Renal cortical epithelial cell (primary cell): ENCODE measurements around the gene FANCD2. TPM values are rescaled to one million over a fixed set of nuclear protein-coding genes. Genes with fewer than 3 reads are reported as not detected.
"Not testable (repeated sequence)": the region's sequence is repeated elsewhere in the genome, so short reads cannot be mapped to it uniquely, and the experiment has no call there.

ENCODE experiments used
- DNase-seq: peaks from one replicate; pipeline ENCODE4 v3.0.0-alpha.2; 2011; ENCODE audit warnings: low read depth
- total RNA-seq: library from RNA; depleted of rRNA; stranded (reverse); fragments of >200 nt; gene quantifications from 2 replicates; pipeline ENCODE4 v1.2.3, GENCODE V29; 2014

The FANCD2 gene
- total RNA-seq = 7.3 and 16.7 TPM in 2 replicates

DNA sequence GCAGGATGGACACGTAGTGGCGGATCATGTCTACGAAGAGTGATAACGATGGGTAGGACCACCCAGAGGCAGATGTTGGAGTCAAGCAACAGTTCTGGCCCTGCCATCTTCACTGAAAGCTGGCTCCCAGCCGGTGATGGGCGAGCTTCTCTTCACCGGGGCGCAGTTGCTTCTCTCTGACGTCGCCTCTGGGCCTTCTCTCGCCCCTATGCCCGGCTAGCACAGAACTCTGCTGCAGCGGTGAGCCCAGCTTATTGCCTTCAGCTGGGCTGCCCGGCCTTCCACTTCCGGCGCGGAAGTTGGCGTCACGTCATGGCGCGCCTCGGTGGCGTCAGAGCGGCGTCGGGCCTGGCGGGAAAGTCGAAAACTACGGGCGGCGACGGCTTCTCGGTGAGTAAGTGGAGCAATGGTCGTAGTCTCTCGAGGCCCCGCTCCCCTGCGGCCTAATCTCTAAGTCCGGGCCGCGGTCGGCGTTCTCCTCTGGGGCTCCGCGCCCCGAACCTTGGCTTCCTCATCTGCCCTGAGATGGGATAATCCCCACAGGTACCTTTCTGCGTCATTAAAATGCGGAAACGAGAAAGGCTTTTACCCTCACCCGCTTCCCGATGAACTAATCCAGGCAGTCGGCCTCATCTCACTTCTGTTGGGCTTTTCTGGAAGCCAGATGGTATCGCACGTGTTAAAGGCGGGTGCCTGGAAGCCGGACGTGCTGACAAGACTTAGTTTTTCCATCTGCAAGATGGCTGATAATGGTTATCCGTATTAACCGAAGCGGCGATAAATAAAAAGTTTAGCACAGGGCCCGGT, at the start of gene FANCD2:
Gene FANCD2 (plus strand): TSS at position 354 of the 807 bp plus-strand sequence. CDS start 2,221 bp downstream, outside the sequence.
- DNase-seq = peak; percentile 66

DNA sequence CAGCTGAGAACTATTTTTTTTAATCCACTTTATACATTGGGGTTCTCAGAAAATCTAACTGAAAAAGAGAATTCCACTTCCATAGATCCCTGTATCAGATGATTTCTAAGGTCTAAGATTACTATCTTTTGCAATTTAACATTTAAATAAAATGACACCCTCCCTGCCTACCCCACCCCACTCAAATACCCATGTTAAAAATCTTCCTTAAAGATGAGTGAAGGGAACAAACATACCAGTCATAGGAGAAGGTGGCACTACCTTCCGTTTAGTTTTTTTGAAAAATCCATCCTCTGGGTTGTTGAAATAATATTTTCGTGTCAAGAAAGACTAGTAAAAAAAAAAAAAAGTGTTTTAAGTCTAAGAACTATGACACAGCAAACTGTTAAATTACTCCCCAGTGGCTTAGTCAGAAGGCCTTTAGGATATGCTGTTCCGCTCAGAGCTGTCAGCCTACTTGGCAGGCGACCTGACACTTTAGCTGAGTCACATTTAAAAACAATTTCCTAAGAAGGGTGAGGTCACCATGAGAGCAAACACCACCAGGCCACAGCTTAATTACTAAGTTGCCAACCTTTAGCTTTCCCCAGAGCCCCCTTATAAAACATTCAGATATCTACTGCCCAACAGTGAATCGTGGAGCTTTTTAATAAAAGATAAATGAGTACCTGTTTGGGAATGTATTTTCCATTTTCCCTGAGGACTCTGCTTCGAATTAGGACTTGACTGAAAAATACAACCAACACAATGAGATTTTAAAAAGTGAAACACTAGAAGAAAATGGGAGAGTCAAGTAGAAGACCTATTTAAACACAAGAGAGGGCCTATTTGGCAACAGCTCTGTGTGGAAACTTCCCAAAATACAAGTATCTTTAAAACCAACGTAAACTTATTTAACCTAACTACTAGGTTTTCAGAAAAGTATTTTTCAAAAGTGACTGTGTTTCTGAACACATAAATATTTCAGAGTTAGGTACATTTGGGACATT, 49.2 kb upstream of the FANCD2 start:
- peak; percentile 99 for DNase-seq

DNA sequence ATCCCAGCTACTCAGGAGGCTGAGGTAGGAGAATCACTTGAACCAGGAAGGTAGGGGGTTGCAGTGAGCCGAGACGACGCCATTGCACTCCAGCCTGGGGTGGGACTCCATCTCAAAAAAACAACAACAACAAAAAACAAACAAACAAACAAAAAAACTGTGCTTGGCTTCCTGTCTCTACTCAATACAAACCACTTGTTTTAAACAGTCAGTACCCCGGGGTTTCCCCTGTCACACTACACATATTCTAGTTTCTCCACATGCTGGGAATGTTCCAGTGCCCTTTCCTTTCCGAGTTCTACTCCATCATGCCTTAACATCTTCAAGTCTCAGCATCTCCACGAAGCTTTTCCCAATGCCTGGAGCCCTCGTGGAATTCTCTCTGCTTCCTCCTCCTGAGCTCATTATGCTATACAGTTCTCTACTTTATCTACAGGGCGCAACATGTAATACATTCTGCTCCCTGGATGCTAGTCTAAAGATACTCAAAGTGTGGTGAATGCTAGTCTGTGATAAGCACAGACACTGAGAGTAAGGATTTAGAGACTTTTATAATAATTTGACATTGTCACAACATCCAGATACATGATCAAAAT, 47.4 kb upstream of the FANCD2 start:
- DNase-seq = no peak

DNA sequence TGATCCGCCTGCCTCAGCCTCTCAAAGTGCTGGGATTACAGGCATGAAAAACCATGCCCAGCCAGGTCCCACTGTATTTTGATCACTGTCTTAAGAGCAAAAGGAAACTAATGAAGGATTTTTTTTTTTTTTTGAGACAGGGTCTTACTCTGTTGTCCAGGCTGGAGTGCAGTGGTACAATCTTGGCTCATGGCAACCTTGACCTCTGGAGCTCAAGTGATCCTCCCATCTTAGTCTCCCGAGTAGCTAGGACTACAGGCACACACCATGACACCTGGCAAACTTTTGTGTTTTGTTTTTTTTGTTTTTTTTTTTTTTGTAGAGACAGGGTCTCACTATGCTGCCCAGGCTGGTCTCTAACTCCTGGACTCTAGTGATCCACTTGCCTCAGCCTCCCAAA, 46.0 kb upstream of the FANCD2 start:
- DNase-seq = no peak

DNA sequence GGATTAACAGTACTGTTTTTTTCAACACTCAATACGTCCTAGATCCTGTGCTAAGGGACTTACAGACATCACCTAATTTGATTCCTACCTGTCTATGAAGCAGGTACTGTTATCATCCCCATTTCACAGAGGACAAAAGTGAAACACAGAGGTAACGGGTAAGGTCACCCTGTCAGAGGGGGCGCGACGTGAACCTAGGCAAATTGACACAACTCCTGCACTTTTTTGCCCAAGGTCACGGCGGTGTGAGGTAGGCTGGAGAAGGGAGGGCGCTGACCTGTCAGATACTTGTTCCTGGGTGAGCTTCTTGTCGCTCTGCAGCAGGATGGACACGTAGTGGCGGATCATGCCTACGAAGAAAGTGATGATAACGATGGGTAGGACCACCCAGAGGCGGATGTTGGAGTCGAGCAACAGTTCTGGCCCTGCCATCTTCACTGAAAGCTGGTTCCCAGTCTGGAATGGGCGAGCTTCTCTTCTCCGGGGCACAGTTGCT, 40.0 kb upstream of the FANCD2 start:
- no peak for DNase-seq

DNA sequence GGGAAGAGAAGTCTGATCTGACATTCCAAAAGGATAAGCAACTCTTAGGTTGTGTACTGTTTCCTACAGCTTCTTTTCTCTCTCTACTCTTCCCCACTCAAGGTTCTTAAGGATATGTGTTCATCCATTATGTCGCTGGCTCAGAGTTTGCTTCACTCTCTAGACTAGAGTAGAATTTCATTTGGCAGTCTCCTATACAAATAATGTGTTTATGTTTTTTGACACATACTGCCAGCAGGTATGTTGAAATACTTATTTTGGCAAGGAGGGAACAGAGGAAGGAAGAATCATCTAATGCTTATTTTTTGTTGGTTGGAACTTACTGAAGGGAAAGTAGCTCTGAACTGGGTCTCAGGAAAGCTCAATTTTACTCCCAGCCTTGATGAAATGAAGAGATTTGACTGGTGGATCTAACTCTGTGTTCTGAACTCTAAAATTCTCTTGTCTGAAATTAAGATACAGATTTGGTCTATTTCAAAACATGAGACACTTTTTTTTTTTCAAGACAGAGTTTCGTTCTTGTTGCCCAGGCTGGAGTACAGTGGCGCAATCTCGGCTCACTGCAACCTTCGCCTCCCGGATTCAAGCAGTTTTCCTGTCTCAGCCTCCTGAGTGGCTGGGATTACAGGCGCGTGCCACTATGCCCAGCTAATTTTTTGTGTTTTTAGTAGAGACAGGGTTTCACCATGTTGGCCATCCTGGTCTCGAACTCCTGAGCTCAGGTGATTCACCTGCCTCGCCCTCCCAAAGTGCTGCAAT, 32.0 kb upstream of the FANCD2 start:
- DNase-seq = no peak

DNA sequence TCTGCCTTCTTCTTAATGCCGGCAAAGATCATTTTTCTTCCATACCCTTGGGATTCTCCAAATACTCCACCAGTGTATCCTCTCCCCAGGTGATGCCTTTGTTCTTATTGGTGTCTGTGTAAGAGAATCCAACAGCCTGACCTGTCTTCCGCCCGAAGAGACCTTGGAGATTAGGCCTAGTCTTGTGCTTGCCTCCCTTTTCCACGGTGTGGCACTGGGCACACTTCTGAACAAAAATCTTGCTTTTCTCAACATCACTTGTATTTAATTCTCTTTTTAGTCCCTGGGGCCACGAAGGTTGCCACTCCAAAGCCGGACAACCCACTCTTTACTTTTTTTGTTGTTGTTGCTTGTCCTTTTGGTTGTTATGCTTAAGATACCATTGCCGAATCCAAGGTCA, 25.6 kb upstream of the FANCD2 start:
- no peak for DNase-seq

DNA sequence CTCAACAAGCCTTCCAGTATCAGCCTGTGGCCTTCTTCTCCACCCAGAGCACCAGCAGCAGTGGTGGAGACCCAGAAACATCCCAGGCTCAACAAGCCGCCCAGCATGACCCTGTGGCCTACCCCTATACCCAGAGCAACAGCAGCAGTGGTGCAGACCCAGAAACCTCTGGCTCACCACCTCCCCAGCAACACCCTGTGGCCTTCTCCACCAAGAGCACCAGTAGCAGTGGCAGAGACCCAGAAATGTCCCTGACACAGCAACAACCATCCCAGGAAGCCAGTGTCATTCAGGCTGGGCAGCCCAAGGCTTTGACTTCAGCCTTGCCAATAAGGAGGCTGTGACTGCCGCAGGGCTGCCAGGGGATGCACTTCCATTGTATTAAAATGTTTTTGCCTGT, 23.3 kb upstream of the FANCD2 start:
- DNase-seq = no peak

DNA sequence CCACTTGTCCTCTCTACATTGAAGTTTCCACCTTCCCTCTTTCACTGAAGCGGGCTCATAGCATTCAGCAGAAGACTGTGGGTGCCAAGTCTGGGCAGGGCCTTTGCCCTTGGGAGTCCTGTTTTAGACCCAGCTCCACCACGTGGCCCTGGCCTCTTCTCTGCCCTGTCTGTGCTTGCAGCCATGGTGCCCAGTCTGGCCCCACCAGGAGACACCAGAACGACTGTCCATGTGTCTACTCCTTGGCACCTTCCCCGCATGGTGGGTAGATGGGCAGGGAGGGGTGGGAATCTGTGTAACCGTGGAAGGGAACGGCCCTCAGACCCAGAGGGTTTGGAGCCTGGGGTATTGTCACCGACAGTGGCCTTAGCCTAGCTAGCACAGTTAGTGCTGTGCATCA, 21.7 kb upstream of the FANCD2 start:
- no peak for DNase-seq

DNA sequence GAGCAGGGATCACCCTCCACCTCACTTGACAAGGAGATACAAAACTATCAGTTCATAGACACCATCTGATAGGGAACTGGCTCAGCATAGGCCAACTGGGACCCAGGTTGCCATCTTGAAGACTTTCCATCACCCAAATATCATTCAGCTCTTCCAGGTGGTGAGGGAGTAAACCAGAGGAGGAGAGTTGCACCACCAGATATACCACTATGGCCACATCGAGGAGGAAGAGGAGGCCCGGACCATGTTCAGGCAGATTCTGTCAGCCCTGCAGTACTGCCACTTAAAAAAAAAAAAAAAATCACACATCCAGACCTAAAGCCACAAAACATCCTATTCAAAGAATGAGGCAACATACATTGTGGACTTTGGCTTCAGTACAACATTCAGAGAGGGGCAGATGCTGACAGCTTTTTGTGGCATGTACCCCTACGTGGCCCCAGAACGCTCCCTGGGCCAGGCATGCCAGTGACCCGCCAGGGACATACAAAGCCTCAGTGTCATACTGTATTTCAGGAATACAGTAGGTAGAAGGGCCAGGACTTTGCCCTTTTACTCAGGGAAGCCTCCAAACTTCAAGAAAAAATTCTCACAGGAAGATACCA, 21.2 kb upstream of the FANCD2 start:
- DNase-seq = no peak

DNA sequence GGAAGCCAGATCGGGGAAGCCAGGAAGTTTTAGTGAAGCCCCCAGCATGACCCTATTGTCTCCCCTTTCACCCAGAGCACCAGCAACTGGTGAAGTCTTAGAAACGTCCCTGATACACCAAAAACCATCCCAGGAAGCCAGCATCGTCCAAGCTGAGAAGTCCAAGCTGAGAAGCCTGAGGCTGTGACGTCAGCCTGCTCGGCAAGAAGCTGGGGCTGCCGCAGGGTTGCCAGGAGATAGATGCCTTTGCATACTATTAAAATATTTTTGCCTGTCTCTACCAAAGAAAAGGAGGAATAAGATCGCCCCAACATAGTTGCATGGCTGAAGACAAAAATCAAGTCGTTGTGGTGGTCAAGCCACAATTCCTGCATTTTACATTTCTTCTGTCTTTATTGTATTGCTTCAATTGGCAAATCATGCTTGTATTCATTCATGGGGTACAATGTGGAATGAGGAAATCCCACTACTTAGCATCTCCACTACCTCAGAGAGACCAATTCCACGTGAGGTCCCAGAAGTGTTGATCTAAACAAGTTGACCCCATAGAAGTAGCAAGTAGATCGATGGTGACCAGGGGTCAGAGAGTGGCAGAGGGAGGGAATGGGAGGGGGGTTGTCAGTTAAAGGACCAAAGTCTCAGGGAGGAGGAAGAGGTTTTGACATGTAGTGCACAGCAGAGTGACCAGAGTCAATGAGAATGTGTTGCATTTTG, 20.0 kb upstream of the FANCD2 start:
- no peak for DNase-seq

DNA sequence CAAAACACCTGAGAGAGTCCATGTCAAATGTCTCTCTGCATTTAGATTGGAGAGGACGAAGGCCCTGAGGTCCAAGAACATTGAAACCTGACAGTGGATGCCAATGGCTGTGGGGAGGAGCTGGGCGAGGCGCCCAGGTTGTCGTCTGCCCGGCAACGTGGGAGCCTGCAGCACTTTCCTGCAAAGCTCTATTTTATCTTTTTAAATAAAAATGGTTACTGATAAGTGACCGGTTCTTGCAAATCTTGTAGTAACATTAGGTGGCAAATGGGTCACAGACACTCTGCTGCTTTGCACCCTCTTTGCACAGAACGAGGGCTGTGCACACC, 19.5 kb upstream of the FANCD2 start:
- no peak for DNase-seq

DNA sequence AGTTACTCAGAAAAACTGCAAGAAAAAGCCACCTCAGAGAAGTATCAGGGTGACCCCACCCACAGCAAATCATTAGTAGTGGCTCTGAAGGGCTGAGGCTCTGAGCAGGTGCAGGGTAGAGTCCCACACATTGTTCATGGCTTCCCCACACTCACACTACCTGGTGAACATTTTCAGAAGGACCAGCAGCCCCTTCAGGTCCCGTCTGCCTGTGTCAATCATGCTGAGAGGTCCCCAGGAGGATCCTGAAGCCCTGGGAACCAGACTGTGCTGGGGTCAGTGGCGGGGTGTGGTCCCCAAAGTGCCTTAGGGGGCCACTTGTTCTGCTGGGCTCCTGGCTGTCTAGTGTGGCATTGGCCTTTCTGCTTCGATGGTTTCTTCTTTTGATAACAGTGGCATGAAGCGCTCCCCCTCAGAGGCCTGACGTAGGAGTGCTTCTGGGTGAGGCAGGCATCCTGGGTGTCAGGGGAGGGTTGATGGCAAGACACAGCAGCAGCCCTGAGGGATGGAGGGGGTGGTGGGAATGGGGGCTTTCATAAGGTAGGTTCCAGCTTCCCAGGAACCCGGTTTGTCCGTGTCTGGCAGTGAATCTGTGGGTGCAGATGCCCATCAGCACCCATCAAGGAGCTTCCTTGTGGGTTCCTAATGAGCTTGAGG, 19.0 kb upstream of the FANCD2 start:
- DNase-seq = no peak

DNA sequence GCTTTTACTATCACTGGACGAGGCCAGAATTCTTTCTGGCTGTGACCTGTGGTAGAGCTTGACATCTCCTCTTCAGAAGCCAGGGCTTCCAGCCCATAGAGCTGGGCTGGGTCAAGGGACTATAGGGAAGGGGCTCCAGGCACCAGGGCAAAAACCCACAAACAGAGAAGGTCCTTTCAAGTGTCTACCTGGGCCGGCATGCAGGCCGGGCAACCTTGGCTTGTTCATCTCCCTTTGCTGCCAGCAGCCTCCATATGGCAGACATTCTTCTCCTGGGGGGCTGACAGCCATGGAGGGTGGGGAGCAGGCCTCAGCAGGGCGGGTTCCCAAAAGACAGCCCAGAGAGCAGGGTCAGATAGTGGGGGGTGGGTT, 18.0 kb upstream of the FANCD2 start:
- not testable (repeated sequence) for DNase-seq

DNA sequence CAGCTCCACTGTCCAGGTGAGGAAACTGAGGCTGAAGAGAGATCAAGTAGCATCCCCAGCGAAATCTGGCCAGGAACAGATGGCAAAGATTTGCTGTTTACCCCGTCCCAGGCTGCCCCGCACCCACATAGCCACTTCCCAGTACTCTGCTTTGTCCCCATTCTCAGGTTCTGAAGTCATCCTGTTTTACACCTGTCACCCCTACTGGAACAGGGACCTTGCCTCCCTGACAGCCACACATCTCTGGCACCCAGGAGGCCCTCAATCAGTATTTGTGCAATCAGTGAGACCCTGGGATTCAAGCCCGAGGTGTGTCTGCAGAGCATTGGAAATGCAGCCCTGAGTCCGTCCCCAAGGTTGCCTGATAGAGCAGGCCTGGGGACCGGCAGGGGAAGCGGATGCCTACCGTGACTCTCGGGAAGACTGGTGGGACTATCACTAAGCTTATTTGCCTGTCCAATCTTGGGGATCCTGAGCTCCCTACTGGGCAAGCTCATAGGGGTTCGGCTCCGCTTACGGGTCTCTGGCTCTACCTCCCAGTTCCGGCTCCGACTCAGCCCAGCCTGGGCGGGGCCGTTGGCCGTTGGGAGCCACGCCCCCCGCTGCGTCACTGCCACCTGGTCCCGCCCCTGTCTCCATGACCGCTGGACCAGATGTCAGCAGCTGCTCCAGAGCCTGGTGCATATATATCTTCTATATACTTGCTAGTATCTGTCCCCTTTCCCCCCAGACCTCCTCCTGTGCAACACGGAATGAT, 17.5 kb upstream of the FANCD2 start:
- DNase-seq = peak; percentile 43

DNA sequence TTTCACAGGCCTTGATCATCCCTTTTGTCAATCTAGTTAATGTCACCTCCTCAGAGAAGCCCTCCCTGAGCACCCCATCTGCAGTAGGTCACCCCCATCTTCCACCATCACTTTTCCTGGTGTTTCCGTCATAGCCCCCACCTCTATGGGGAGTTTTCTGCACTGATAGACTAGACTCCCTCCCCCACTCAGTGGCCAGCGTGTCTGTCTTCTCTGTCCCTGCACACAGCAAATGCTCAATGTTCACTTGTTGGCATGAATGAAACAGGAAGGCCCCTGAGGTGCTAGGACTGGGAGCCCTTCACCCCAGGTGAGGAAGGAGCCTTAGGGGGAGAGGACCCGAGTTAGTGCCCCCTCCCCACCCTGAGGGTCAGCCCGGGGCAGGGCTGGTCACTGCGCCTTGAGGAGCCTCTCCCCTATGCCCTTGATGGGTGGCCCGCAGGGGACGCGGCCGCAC, 15.8 kb upstream of the FANCD2 start:
- no peak for DNase-seq

DNA sequence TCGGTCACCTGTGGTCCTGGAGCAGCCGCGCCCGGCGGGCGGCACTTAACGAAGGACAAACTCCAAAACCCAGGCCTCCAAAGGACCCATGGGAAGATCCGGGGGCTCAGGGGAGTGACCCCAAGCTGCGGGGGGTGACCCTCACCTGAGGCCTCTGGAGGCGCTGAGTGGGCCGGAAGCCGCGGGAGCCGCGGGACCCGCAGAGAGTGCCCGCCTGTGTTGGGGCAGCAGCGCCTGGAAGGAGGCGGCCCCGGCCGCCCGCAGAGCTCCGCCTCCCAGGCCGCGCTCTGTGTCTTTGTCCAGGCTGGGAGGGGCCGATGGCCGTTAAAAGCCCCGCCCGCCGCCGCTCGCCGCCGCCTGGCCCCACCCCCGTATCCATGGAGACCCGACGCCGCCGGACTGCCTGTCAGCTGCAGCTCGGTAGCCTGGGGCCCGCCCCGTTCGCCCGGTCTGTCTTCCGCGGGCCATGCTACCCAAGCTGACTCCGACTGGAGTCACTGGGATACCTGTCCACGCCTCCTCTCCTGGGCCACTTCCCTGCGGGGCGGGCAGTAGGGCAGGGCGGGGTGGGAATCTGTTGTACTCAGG, 15.3 kb upstream of the FANCD2 start:
- peak; percentile 75 for DNase-seq

DNA sequence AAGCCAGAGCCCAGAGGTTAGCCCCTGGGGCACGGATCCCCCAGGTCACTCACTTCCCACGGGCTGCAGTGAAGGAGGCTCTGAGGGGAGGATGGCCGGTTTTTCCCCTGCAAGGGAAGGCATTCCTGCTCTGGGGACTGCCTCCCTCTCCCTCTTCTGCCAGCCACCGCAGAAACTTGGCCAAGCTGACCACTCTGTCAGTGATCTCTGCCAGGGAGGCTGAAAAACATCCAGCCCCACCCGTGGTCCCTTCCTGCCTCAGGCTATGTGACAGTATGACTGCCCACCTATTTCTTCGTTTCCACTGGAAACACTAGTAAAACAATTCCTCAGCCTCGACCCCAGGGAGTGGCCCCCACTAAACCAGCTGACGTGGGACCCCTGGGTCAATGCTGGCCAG, 14.6 kb upstream of the FANCD2 start:
- DNase-seq = peak; percentile 18

DNA sequence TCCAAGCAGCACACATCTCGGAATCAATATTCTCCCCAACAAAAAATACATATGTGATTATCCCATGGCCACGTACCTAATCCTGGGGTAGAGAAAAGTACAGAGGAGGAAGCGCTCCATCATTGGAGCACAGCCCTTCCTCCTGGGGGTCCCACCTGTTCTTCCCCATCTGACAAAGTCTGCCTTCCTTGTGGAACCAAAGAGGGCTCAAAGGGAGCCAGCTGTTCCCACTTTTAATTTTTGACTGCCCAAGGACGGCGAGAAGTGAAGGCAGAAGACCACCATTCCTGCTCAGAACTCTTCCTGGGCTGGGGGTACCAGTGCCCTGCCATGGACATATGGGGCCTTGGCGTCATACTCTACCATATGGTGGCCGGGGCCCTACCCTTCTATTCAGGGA, 14.1 kb upstream of the FANCD2 start:
- no peak for DNase-seq
